Measurements from ENCODE around the gene CUEDC2.

CUEDC2 gene

DNA sequence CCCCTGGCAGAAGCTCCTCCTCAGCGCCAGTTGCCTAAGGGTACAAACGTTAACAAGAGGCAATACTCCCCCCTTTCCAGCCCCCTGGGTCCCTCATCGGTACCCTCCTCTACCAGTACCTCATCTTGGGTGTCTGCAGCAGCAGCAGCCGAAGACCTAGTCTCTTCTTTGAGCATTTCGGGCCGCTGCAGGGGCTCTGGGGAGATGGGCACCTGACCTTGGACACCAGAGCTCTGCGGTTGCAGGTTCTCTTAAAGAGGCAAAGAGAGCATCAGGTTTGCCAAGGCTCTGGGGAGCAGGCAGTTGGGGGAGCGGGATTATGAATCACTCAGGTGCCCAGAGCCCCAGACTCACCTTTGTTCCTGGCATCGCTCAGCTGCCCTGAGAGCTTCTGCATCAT, 8.2 kb downstream of the CUEDC2 start:
- DNase-seq: no peak

DNA sequence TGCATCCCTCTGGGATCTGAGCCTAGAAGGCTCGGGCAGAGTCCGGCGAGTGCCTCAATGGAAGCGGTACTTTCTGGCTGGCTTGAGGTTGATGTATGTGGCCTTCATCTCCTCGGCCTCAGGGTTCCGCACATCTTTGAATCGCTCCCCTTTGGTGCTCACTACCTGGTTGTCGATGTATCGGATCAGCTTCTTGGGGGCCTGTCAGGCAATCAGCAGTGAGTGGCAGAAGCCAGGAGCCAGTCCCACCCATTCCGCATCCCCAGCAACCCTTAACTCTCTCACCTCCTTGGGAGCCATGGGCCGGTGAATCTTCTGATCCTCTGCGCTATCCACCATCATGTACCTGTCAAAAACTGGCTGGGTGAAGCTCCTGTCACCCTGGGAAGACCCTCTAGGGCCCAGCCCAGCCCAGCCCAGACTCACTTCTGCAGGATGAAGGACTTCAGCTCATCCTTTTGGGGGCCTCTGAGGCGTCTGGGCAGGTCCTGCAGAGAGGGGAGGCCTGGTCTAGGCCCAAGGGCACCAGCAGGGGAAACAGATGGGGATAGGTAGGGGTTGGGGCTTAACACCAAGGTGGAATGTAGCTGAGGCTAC, 8.9 kb downstream of the CUEDC2 start:
- no peak for DNase-seq

GRCh38 chr10:102422545-102423129, 9.7 kb downstream of the CUEDC2 start:
- no peak for DNase-seq

GRCh38 chr10:102421757-102422512, 10.4 kb downstream of the CUEDC2 start:
- no peak for DNase-seq

DNA sequence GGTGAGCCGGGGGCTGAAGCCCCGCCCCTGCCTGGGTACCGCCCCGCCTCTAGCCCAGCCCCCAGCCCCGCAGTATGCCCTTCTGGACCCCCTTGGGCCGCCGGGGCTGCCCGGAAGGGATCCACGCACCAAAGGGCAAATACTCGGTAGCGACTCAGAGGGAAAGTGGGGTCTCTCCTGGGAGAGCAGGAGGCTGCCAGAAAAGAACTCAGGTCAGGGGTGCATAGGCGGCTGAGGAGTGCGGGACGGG, 10.9 kb downstream of the CUEDC2 start:
- no peak for DNase-seq

DNA sequence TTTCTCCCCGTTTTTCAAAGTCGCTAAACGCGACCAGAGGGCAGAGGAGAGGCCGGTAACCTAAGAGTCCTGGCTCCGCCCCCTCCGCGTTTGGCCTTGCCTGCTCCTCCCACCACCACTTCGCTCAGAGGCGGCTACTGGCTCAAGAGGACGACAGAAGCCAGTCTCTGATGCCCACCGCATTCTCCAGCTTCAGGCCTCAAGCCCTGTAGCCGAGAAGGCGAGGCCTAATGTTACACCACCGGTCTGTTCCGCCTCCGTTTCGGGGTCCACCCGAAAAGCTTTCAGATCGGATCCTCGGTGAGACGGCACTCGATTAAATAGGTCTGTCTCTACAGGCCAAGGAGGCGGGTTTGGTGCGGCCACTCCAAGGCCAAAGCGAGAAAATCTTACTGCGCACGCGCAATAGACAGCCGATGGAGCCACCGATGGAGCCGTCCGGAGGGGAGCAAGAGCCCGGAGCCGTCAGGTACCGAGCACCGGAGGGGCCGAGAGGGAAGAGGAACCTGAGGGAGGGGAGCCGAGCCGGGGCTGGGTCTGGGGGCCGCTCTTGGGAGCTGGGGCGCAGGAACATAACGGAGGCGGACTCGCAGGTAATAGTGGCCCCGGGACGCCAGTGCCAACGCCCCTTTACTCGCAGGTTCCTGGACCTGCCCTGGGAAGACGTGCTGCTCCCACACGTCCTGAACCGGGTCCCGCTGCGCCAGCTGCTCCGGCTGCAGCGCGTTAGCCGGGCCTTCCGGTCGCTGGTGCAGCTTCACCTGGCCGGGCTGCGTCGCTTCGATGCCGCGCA, 11.5 kb downstream of the CUEDC2 start, which contains the start of gene FBXL15:
TSS of gene FBXL15 (plus strand) at position 123 of the 793 bp plus-strand sequence. CDS start at position 417, 294 bp downstream.
- peak; percentile 90 for DNase-seq

- DNase-seq: no peak
These were observed 12.1 kb downstream of the CUEDC2 start for GRCh38 chr10:102420181-102420713.

DNA sequence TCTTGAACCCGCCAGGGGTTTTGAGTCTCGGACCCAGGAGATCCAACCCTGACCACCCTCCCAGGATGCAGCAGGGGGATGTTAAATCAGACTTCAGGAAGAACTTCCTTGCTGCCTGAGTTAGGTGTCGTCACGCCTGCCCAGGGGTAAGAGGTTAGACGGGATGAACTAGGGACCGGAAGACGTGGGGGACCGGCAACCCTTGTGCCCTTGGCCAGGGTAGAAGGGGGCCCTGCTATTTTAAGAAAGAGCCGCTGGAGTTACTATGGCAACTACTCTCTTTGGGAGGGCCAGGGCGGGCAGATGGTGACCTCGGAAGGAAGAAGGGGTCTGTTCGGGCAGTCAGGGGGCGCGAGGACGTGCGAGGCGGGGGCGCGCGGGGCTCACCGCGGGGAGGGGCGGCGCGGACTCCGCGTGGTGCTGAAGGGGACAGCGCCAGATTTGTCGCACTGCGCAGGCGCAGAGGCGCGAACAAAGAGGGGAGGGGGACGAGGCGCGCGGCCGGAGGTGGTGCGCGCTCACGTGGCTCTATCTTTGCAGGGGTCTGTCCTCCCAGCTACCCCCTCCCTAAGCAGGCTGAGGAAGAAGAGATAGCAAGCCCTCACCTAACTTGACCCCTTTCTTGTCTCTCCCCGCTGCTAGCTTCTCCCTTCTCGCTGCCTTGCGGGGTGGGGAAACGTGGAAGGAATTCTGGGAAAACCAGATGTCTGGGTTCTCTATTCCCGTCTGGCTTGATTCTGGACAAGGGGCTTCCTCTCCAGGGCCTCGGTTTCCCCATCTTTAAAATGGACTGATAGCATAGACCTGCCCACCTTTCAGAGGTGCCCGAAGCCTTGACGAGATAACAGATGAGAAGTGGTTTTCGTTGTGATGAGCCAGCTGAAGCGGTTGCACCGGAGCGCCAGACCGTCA, 12.8 kb downstream of the CUEDC2 start:
- peak; percentile 48 for DNase-seq

GRCh38 chr10:102418622-102419268, 13.6 kb downstream of the CUEDC2 start, which contains the start of gene PSD:
Gene PSD (minus strand): TSS chr10:102418785. CDS start chr10:102417038, 1,747 bp downstream.
- peak; percentile 38 for DNase-seq

DNA sequence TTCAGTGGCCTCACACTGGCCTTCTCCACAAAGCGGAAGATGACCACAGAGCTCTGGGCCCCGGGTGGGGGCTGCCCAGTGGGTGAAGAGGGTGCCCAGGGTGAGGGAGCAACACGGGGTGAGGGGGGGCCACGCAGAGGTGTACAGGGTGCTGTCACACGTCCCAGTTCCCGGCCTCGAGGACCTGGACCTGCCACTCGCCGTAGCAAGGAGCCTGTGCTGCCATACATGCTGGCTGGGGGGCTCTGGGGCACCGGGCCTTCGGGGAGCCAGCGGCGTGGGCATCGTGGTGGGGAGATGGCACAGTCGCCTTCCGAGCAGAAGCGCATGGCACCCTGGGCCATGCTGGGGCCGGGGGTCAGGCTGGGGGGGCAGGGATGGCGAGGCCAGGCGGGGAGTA, 15.7 kb downstream of the CUEDC2 start:
- no peak for DNase-seq

GRCh38 chr10:102416283-102416682, 16.1 kb downstream of the CUEDC2 start:
- DNase-seq: no peak

DNA sequence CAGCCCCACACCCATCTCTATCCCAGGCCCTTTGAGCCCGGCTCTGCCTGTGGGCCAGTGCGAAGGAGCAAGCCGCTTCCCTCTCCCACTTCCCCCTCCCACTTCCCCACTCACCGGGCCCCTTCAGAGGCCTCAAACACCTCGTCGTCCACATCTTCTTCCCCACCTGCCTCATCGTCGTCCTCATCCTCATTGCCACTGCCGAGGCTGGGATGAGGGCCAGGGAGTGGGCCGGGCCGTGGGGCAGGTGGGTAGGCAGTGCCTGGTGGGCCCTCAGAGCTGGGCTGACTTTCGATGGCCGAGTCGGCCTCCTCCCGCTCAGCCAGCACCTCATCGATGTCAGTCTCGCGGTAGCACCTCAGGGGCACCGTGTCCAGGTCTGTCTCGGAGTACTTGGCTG, 17.6 kb downstream of the CUEDC2 start:
- DNase-seq: no peak

- no peak for DNase-seq
These were observed 18.4 kb downstream of the CUEDC2 start for GRCh38 chr10:102413806-102414561.

GRCh38 chr10:102413053-102413705, 19.2 kb downstream of the CUEDC2 start:
- peak; percentile 10 for DNase-seq

DNA sequence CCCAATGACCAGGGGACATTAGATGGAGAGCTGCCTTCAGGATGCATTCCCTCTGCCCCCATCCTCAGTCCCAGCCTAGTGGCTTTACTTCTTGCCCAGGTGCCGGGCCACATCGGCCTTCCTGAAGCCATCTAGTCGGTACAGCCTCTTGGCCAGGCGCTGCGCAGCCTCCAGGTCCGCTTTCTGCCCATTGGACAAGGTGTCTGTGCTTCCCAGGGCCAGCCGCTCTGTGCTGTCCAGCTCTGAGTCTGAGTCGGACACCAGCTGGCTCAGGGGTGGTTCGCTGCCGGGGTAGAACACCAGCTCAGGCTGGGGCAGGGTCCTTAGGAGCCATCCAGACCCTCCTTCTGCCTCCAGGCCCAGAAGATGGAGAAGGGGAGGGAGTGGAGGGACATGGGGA, 20.1 kb downstream of the CUEDC2 start:
- no peak for DNase-seq

- DNase-seq: no peak
These were observed 20.8 kb downstream of the CUEDC2 start for GRCh38 chr10:102411341-102412255.

GRCh38 chr10:102410429-102411073, 21.8 kb downstream of the CUEDC2 start:
- DNase-seq: no peak

- DNase-seq: no peak
These were observed 22.6 kb downstream of the CUEDC2 start for GRCh38 chr10:102409604-102410428.
